Fibroblast of pulmonary artery (primary cell): Measurements from ENCODE around the gene TACC2.
"Not testable (repeated sequence)": the region's sequence is repeated elsewhere in the genome, so short reads cannot be mapped to it uniquely, and the experiment has no call there.

Experiments used
- DNase-seq: peaks from one replicate; pipeline ENCODE4 v3.0.0-alpha.2; 2010; ENCODE audit warnings: low read depth
- H3K4me3 ChIP-seq: replicated peaks from 2 replicates; pipeline ENCODE4 v1.5.1; 2011; ENCODE audit warnings: low read depth, mild to moderate bottlenecking, control low read depth, low read length, moderate library complexity
- TF ChIP-seq, protein P1 (sequence below): IDR thresholded peaks from 2 replicates; pipeline ENCODE4 v1.5.1; 2011; ENCODE audit warnings: mild to moderate bottlenecking, control low read depth, low read length, inconsistent platforms; ENCODE audit errors: missing control alignments

Gene TACC2

GRCh38 chr10:121952226-121952625 lies 36.7 kb upstream of the TACC2 start:
- no peak overlapping the region for H3K4me3 ChIP-seq
- DNase-seq, result no peak
- TF ChIP-seq, protein P1, sequence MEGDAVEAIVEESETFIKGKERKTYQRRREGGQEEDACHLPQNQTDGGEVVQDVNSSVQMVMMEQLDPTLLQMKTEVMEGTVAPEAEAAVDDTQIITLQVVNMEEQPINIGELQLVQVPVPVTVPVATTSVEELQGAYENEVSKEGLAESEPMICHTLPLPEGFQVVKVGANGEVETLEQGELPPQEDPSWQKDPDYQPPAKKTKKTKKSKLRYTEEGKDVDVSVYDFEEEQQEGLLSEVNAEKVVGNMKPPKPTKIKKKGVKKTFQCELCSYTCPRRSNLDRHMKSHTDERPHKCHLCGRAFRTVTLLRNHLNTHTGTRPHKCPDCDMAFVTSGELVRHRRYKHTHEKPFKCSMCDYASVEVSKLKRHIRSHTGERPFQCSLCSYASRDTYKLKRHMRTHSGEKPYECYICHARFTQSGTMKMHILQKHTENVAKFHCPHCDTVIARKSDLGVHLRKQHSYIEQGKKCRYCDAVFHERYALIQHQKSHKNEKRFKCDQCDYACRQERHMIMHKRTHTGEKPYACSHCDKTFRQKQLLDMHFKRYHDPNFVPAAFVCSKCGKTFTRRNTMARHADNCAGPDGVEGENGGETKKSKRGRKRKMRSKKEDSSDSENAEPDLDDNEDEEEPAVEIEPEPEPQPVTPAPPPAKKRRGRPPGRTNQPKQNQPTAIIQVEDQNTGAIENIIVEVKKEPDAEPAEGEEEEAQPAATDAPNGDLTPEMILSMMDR, result no peak

DNA sequence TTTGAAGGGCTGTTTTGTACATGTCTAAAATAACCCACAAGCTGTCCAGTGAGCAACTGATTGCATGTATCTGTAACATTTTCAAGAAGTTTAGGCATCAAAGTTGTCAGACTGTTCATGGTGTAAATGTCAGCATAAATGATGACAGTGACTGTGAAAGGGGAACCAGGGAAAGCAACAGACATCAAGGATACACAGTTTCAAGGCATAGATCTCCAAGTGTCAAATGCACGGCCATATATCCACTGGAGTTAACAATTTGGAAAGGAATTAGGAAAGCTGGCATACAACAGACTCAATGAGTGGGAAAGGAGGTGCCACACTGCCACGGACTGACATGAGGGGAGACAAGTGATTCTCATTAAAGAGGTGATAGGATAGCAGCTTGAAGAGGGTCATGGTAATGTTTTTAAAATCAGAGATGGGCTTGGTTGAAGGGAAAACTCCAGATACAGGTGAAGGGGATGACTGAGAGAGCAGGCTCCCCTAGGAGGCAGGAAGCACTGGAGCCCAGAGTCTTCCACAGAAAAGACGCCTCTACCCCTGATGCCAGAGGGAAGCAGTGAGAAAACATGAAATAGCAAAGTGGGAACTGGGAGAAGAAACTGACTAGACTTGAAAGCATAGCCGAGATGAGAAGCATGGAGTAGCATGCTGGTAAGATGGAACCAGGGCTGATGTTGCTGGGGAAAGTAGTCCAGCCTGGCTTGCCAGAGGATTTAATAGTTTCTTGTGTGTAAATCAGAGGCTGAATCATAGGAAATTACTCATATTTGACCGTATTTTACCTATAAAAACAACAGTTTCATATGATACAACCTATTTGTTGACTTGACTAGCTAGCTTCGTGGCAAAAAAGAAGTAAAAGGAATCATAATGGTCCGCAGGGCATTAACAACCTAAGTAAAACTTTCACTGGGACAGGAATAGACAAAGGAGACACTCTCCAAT lies 32.6 kb upstream of the TACC2 start:
- no peak overlapping the region for H3K4me3 ChIP-seq
- TF ChIP-seq, protein P1, result no peak
- peak; percentile 60 for DNase-seq

DNA sequence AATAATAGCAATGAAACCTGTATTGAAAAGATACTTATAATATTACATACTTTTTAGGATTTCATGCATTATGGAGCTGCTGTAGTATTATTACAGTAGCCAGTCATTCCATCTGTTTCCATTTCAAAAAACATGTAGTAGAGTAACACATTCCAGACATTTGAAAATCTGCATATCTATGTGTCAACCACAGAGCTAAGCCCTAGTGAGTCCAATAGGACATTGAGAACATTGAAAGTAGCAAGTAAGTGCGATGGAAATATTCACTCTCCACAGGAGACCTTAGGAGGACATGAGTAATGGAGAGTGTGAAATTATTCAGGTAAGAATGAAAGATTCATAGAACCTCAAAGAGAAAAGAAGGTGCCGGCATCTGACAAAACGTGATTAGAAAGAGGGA lies 29.3 kb upstream of the TACC2 start:
- no peak for DNase-seq
- no peak overlapping the region for H3K4me3 ChIP-seq
- TF ChIP-seq, protein P1, result no peak

GRCh38 chr10:121961456-121961855 lies 27.5 kb upstream of the TACC2 start:
- no peak overlapping the region for H3K4me3 ChIP-seq

DNA sequence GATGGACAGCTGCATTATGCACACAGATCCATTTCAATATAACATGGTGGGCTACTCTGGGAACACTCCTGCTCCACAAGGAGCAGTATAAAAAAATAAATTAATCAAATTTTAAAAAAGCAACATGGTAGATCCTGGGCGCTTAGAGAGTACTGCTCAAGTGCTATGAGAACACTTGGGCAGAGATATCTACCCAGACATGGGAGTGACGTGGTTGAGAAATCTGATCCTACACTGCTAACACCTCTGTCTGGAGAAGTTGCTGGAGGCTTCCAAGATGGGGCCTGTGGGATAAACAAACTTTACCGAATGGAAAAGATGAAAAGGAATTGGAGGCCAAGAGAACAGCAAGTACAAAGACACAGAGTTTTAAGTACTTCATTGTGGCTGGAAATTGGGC lies 23.0 kb upstream of the TACC2 start:
- no peak for DNase-seq
- no peak overlapping the region for H3K4me3 ChIP-seq
- TF ChIP-seq, protein P1, result no peak

More at GRCh38 chr10:121961456-121961855, 27.5 kb upstream of the TACC2 start:
- TF ChIP-seq, protein P1, result no peak
- no peak for DNase-seq

DNA sequence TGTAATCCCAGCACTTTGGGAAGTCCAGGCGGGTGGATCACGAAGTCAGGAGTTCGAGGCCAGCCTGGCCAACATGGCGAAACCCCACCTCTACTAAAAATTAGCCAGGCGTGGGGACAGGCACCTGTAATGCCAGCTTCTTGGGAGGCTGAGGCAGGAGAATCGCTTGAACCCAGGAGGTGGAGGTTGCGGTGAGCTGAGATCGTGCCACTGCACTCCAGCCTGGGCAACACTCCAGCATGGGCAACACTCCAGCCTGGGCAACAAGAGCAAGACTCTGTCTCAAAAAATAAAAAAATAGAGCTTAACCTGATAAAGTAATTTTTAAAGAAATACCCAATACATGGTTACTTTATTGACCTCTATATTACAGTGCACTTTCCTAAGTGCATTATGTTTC lies 19.9 kb upstream of the TACC2 start:
- H3K4me3 ChIP-seq, DNase-seq: not testable (repeated sequence)

GRCh38 chr10:121974019-121974534 lies 14.9 kb upstream of the TACC2 start:
- DNase-seq, result no peak
- peak overlapping the region; percentile 67 for H3K4me3 ChIP-seq
- TF ChIP-seq, protein P1, result no peak
